Measurements from ENCODE around the gene KIF16B. TPM values are rescaled to one million over a fixed set of nuclear protein-coding genes. Genes with fewer than 3 reads are reported as not detected.

The KIF16B gene
- total and polyA plus RNA-seq, 4 donors = 5.1 to 19.7 (median 8.4) TPM

GRCh38 chr20:16245879-16246278, 327.4 kb downstream of the KIF16B start:
- no peaks in the 10 kb centered on the region for H3K9me3 ChIP-seq (ENCODE audit: control insufficient read depth in 4 of 4, low read length in 3 of 4)
- H3K9ac ChIP-seq (ENCODE audit: low read depth in 1 of 2, low read length in 2 of 2) = no peak overlapping the region
- H3K4me1 ChIP-seq (ENCODE audit: control insufficient read depth in 4 of 4, insufficient read depth in 4 of 4, low read length in 3 of 4) = no peaks in the 10 kb centered on the region
- H3K27ac ChIP-seq (ENCODE audit: low read depth in 1 of 2, low read length in 2 of 2) = no peak overlapping the region
- H3K27me3 ChIP-seq (ENCODE audit: control insufficient read depth in 4 of 4, insufficient read depth in 4 of 4, low read length in 3 of 4) = no peaks in the 10 kb centered on the region
- no peak for DNase-seq (ENCODE audit: low spot score)
- no peaks in the 10 kb centered on the region for H3K36me3 ChIP-seq (ENCODE audit: control insufficient read depth in 4 of 4, insufficient read depth in 3 of 4, low read depth in 1 of 4, low read length in 3 of 4)
- 52% methylated on average over 9 of the region's 9 CpGs for WGBS
- H3K4me3 ChIP-seq (ENCODE audit: low read depth in 1 of 3, low read length in 3 of 3) = no peak overlapping the region
- TF ChIP-seq TAF1 (conservative IDR thresholded peaks at IDR 0.05) (no peak), MAX (IDR thresholded peaks at IDR 0.05) (no peak), ATF3 (IDR thresholded peaks at IDR 0.05) (no peak), NR2F2 (IDR thresholded peaks at IDR 0.05) (no peak), EGR1 (IDR thresholded peaks at IDR 0.05; ENCODE audit: low read depth in 2 of 2) (no peak), HNF4G (IDR thresholded peaks at IDR 0.05) (no peak), REST (IDR thresholded peaks at IDR 0.05) (no peak)

- no peak overlapping the region for H3K9ac ChIP-seq (ENCODE audit: low read depth in 1 of 2, low read length in 2 of 2)
- H3K4me1 ChIP-seq (ENCODE audit: control insufficient read depth in 4 of 4, insufficient read depth in 4 of 4, low read length in 3 of 4) = no peaks in the 10 kb centered on the region
- TF ChIP-seq SP1 (IDR thresholded peaks at IDR 0.05) = no peak
- no peak for TF ChIP-seq REST (IDR thresholded peaks at IDR 0.05)
- no peak for TF ChIP-seq FOXA2 (IDR thresholded peaks at IDR 0.05)
- no peak for TF ChIP-seq NR2F2 (IDR thresholded peaks at IDR 0.05)
- TF ChIP-seq MAX (IDR thresholded peaks at IDR 0.05) = no peak
- no peak for TF ChIP-seq RXRA (IDR thresholded peaks at IDR 0.05)
- no peak for TF ChIP-seq GABPA (IDR thresholded peaks at IDR 0.05 in 1 of 2, conservative IDR thresholded peaks at IDR 0.05 in 1 of 2)
- no peak for TF ChIP-seq JUND (IDR thresholded peaks at IDR 0.05)
- no peak for TF ChIP-seq HNF4G (IDR thresholded peaks at IDR 0.05)
- TF ChIP-seq TAF1 (conservative IDR thresholded peaks at IDR 0.05) = no peak
- no peak for TF ChIP-seq CTCF (IDR thresholded peaks at IDR 0.05; ENCODE audit: low read depth, low read length, missing input control)
- no peak for TF ChIP-seq ATF3 (IDR thresholded peaks at IDR 0.05)
- TF ChIP-seq HNF4A (conservative IDR thresholded peaks at IDR 0.05) = no peak
- no peak for TF ChIP-seq ZBTB33 (IDR thresholded peaks at IDR 0.05)
- TF ChIP-seq RAD21 (IDR thresholded peaks at IDR 0.05) = no peak
- no peak for TF ChIP-seq EGR1 (IDR thresholded peaks at IDR 0.05; ENCODE audit: low read depth in 2 of 2)
- TF ChIP-seq FOXA1 (IDR thresholded peaks at IDR 0.05) = no peak
- no peak for TF ChIP-seq YY1 (IDR thresholded peaks at IDR 0.05)
- no peak for DNase-seq (ENCODE audit: low spot score)
- H3K27ac ChIP-seq (ENCODE audit: low read depth in 1 of 2, low read length in 2 of 2) = no peak overlapping the region
- no peaks in the 10 kb centered on the region for H3K36me3 ChIP-seq (ENCODE audit: control insufficient read depth in 4 of 4, insufficient read depth in 3 of 4, low read depth in 1 of 4, low read length in 3 of 4)
- no peak overlapping the region for H3K4me3 ChIP-seq (ENCODE audit: low read depth in 1 of 3, low read length in 3 of 3)
- 90% methylated on average over 5 of the region's 5 CpGs for WGBS
- no peaks in the 10 kb centered on the region for H3K27me3 ChIP-seq (ENCODE audit: control insufficient read depth in 4 of 4, insufficient read depth in 4 of 4, low read length in 3 of 4)
- H3K9me3 ChIP-seq (ENCODE audit: control insufficient read depth in 4 of 4, low read length in 3 of 4) = peaks cover 0 to 6% (median 0%) of the 10 kb centered on the region in 4 donors
These were observed 328.4 kb downstream of the KIF16B start for GRCh38 chr20:16244892-16245291.

All from liver (tissue), 9 donors.